ENCODE data around the gene SAMSN1. TPM values are rescaled to one million over a fixed set of nuclear protein-coding genes. Genes with fewer than 3 reads are reported as not detected.

SAMSN1 gene
- polyA plus RNA-seq, 1 of the 3 experiments (the other 2 are of a cell fraction), result not detected

DNA sequence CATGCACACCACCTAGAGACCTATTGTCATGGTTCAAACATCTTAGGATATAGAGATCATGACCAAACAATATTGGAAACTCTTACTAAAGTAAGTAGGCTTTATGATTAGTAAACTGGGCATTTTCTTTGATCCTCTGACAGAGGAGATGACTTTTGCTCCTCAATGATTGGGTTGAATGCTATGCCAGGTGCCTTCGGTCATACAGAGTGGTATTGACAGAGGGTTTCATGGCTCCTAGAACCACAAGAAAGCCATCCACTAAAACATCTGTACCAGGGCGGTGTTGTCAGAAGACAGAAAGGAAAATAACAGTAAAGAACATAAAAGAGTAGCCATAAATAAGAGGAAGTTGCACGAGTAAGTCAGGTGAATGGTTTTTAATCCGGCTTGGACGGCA is 20.8 kb upstream of the SAMSN1 start:
- Histone ChIP-seq H3K27ac (ENCODE audit: low read depth in 2 of 2, low read length in 1 of 2) (no peak overlapping the region), H3K4me3 (ENCODE audit: low read depth in 2 of 2, low read length in 1 of 2) (no peak overlapping the region), H3K4me2 (no peak overlapping the region), H3K27me3 (ENCODE audit: insufficient read depth) (no peaks in the 10 kb centered on the region), H3K79me2 (ENCODE audit: insufficient read depth) (no peaks in the 10 kb centered on the region), H3K4me1 (ENCODE audit: control insufficient read depth in 1 of 2, insufficient read depth in 2 of 2, low read depth in 1 of 2, low read length in 1 of 2) (no peaks in the 10 kb centered on the region), H3F3A (replicated peaks; ENCODE audit: insufficient read depth) (no peaks in the 10 kb centered on the region), H2AFZ (ENCODE audit: low read depth) (no peak overlapping the region), H3K9ac (no peak overlapping the region), H3K36me3 (replicated peaks in 1 of 2; ENCODE audit: control insufficient read depth in 1 of 2, insufficient read depth in 2 of 2, low read length in 1 of 2) (no peaks in the 10 kb centered on the region), H3K9me3 (no peaks in the 10 kb centered on the region), H3K9me2 (no peaks in the 10 kb centered on the region), H4K20me1 (ENCODE audit: insufficient read depth) (no peaks in the 10 kb centered on the region)
- CTCF ChIA-PET, result no interaction called here
- POLR2A ChIA-PET, result no interaction called here
- 8% methylated on average over 5 of the region's 5 CpGs for whole genome bisulfite sequencing (ENCODE audit: low lambda C conversion rate)
- no peak for DNase-seq
- TF ChIP-seq ELF1 (IDR thresholded peaks at IDR 0.05) (no peak), RXRA (IDR thresholded peaks at IDR 0.05; ENCODE audit: borderline replicate concordance, low read depth) (no peak), NFIC (IDR thresholded peaks at IDR 0.05; ENCODE audit: borderline replicate concordance) (no peak), MEF2A (IDR thresholded peaks at IDR 0.05; ENCODE audit: borderline replicate concordance, low read depth) (no peak), TEAD4 (IDR thresholded peaks at IDR 0.05; ENCODE audit: borderline replicate concordance, insufficient read depth) (no peak), MXI1 (IDR thresholded peaks at IDR 0.05; ENCODE audit: low read depth, low read length) (no peak), YY1 (IDR thresholded peaks at IDR 0.05; ENCODE audit: low read depth) (no peak)
- TF ChIP-seq, protein P1, sequence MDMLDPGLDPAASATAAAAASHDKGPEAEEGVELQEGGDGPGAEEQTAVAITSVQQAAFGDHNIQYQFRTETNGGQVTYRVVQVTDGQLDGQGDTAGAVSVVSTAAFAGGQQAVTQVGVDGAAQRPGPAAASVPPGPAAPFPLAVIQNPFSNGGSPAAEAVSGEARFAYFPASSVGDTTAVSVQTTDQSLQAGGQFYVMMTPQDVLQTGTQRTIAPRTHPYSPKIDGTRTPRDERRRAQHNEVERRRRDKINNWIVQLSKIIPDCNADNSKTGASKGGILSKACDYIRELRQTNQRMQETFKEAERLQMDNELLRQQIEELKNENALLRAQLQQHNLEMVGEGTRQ (IDR thresholded peaks at IDR 0.05; ENCODE audit: borderline replicate concordance, low read depth, low read length), result no peak

GRCh38 chr21:14562959-14563358 is 16.8 kb upstream of the SAMSN1 start:
- Histone ChIP-seq H3K9me3 (no peaks in the 10 kb centered on the region), H3F3A (replicated peaks; ENCODE audit: insufficient read depth) (no peaks in the 10 kb centered on the region), H3K27me3 (ENCODE audit: insufficient read depth) (no peaks in the 10 kb centered on the region; the same call in 1 of the 2 replicates), H3K4me2 (no peak overlapping the region), H3K4me1 (ENCODE audit: control insufficient read depth in 1 of 2, insufficient read depth in 2 of 2, low read depth in 1 of 2, low read length in 1 of 2) (no peaks in the 10 kb centered on the region), H3K36me3 (replicated peaks in 1 of 2; ENCODE audit: control insufficient read depth in 1 of 2, insufficient read depth in 2 of 2, low read length in 1 of 2) (no peaks in the 10 kb centered on the region), H2AFZ (ENCODE audit: low read depth) (no peak overlapping the region), H3K9me2 (no peaks in the 10 kb centered on the region), H3K4me3 (ENCODE audit: low read depth in 2 of 2, low read length in 1 of 2) (no peak overlapping the region), H3K9ac (no peak overlapping the region), H3K79me2 (ENCODE audit: insufficient read depth) (no peaks in the 10 kb centered on the region), H3K27ac (ENCODE audit: low read depth in 2 of 2, low read length in 1 of 2) (no peak overlapping the region), H4K20me1 (ENCODE audit: insufficient read depth) (no peaks in the 10 kb centered on the region)
- ChIA-PET POLR2A (no interaction called here), CTCF (no interaction called here)
- no peak for DNase-seq
- TF ChIP-seq MXI1 (IDR thresholded peaks at IDR 0.05; ENCODE audit: low read depth, low read length) (no peak), MEF2A (IDR thresholded peaks at IDR 0.05; ENCODE audit: borderline replicate concordance, low read depth) (no peak), RCOR1 (IDR thresholded peaks at IDR 0.05; ENCODE audit: low read length) (no peak), FOXJ3 (CRISPR knock-in tag; IDR thresholded peaks at IDR 0.05) (no peak), ZBTB33 (IDR thresholded peaks at IDR 0.05; ENCODE audit: borderline replicate concordance, low read depth) (no peak), SIN3A (IDR thresholded peaks at IDR 0.05; ENCODE audit: borderline replicate concordance, low read depth, low read length) (no peak), NRF1 (IDR thresholded peaks at IDR 0.05; ENCODE audit: low read depth, low read length) (no peak), FOSL2 (IDR thresholded peaks at IDR 0.05; ENCODE audit: borderline replicate concordance, low read depth) (no peak), FOXM1 (IDR thresholded peaks at IDR 0.05; ENCODE audit: low read depth) (no peak), GABPA (IDR thresholded peaks at IDR 0.05; ENCODE audit: low read depth) (no peak), JUND (IDR thresholded peaks at IDR 0.05) (no peak), YY1 (IDR thresholded peaks at IDR 0.05; ENCODE audit: low read depth) (no peak), EP300 (IDR thresholded peaks at IDR 0.05; ENCODE audit: borderline replicate concordance in 1 of 2, low read depth in 1 of 2, low read length in 1 of 2) (no peak), TAF1 (IDR thresholded peaks at IDR 0.05; ENCODE audit: borderline replicate concordance, low read depth, low read length) (no peak), REST (IDR thresholded peaks at IDR 0.05; ENCODE audit: low read depth, low read length) (no peak), RXRA (IDR thresholded peaks at IDR 0.05; ENCODE audit: borderline replicate concordance, low read depth) (no peak), RFX5 (IDR thresholded peaks at IDR 0.05; ENCODE audit: low read length) (no peak)
- TF ChIP-seq, protein P2, sequence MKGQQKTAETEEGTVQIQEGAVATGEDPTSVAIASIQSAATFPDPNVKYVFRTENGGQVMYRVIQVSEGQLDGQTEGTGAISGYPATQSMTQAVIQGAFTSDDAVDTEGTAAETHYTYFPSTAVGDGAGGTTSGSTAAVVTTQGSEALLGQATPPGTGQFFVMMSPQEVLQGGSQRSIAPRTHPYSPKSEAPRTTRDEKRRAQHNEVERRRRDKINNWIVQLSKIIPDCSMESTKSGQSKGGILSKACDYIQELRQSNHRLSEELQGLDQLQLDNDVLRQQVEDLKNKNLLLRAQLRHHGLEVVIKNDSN (IDR thresholded peaks at IDR 0.05; ENCODE audit: borderline replicate concordance, low read depth), result no peak
- TF ChIP-seq, protein P3, sequence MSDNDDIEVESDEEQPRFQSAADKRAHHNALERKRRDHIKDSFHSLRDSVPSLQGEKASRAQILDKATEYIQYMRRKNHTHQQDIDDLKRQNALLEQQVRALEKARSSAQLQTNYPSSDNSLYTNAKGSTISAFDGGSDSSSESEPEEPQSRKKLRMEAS (IDR thresholded peaks at IDR 0.05; ENCODE audit: low read depth), result no peak

Measured in SK-N-SH (cell line).